HAP-1 (cell line): ENCODE results near the gene PSEN1.

Source experiments
- DNase-seq, 2 experiments: peaks; one replicate each; pipeline ENCODE4 v3.0.0-alpha.2; 2016 to 2020; ENCODE audit warnings: low spot score in 2 of 2
- H3K27me3 ChIP-seq: fragments of 250-450 bp; sonication (Bioruptor Pico); 2 replicates; pipeline ENCODE4 v1.5.1; 2020; ENCODE audit warnings: low read depth, mild to moderate bottlenecking, moderate library complexity
- H3K36me3 ChIP-seq: fragments of 250-450 bp; sonication (Bioruptor Pico); replicated peaks from 2 replicates; pipeline ENCODE4 v1.5.1; 2020; ENCODE audit warnings: mild to moderate bottlenecking
- H3K4me1 ChIP-seq: fragments of 250-450 bp; sonication (Bioruptor Pico); 2 replicates; pipeline ENCODE4 v1.5.1; 2020; ENCODE audit warnings: mild to moderate bottlenecking
- H3K4me3 ChIP-seq: fragments of 250-450 bp; sonication (Bioruptor Pico); 2 replicates; pipeline ENCODE4 v1.5.1; 2020; ENCODE audit warnings: mild to moderate bottlenecking, moderate library complexity
- H3K9me3 ChIP-seq: fragments of 250-450 bp; sonication (Bioruptor Pico); 2 replicates; pipeline ENCODE4 v1.5.1; 2020; ENCODE audit warnings: mild to moderate bottlenecking, moderate library complexity
- in situ Hi-C: fragments of 300-500 bp; cut with MboI; formaldehyde crosslinking; loops from 3 replicates; pipeline ENCODE4 v1.14.3; 2020; ENCODE audit warnings: low sequenced_read_pairs, inconsistent platforms, mixed read lengths

PSEN1 gene

DNA sequence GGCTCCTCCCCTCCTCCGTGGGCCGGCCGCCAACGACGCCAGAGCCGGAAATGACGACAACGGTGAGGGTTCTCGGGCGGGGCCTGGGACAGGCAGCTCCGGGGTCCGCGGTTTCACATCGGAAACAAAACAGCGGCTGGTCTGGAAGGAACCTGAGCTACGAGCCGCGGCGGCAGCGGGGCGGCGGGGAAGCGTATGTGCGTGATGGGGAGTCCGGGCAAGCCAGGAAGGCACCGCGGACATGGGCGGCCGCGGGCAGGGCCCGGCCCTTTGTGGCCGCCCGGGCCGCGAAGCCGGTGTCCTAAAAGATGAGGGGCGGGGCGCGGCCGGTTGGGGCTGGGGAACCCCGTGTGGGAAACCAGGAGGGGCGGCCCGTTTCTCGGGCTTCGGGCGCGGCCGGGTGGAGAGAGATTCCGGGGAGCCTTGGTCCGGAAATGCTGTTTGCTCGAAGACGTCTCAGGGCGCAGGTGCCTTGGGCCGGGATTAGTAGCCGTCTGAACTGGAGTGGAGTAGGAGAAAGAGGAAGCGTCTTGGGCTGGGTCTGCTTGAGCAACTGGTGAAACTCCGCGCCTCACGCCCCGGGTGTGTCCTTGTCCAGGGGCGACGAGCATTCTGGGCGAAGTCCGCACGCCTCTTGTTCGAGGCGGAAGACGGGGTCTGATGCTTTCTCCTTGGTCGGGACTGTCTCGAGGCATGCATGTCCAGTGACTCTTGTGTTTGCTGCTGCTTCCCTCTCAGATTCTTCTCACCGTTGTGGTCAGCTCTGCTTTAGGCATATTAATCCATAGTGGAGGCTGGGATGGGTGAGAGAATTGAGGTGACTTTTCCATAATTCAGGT, at the start of gene PSEN1:
Gene PSEN1 (plus strand): TSS at position 121 of the 839 bp plus-strand sequence. CDS start 11,513 bp downstream, outside the sequence.
- H3K9me3 ChIP-seq: no peaks in the 10 kb centered on the region
- H3K4me1 ChIP-seq: peaks cover 14% of the 10 kb centered on the region
- peak; percentile 89 to 98 for DNase-seq
- peak within 1 kb of the TSS; percentile 71 for H3K4me3 ChIP-seq
- H3K27me3 ChIP-seq: no peaks in the 10 kb centered on the region
- in situ Hi-C loops: no loop called here
- H3K36me3 ChIP-seq: no peaks in the 10 kb centered on the region

DNA sequence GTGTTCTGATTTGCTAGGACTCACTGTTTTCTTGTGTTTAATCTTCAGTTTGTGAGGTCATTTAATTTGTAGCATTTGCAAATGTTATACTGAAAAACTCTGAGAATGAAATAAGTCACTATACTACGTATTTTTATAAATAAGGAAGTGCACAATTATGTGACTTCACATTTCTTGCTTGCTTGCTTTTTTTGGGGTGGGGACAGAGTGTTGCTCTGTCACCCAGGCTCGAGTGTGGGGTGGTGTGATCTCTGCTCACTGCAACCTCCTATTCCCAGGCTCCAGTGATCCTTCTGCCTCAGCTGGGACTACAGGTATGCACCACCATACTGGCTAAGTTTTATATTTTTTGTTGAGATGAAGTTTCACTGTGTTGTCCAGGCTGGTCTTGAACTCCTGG, 45.3 kb upstream of the PSEN1 start:
- Histone ChIP-seq H3K4me1 (no peaks in the 10 kb centered on the region), H3K27me3 (no peaks in the 10 kb centered on the region), H3K9me3 (no peaks in the 10 kb centered on the region), H3K4me3 (no peak overlapping the region), H3K36me3 (peaks cover 75% of the 10 kb centered on the region)
- in situ Hi-C loops: no loop called here
- DNase-seq: no peak

DNA sequence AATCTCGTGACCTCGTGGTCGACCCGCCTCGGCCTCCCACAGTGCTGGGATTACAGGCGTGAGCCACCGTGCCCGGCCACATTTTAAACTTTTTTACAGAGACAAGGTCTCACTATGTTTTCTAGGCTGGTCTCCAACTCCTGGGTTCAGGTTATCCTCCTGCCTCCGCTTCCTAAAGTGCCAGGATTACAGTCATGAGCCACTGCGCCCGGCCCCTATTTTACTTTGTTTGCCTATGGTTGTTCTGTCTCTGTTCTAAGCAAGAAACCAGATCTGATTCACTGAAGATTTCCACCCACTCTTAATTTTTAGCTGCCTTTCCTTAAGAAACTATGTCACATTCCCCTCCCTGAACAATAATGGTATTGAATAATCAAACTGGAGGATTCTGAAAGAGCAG, 38.9 kb upstream of the PSEN1 start:
- H3K4me1 ChIP-seq: no peaks in the 10 kb centered on the region
- H3K36me3 ChIP-seq: peaks cover 75% of the 10 kb centered on the region
- no peaks in the 10 kb centered on the region for H3K27me3 ChIP-seq
- in situ Hi-C loops: no loop called here
- no peak for DNase-seq
- no peaks in the 10 kb centered on the region for H3K9me3 ChIP-seq
- no peak overlapping the region for H3K4me3 ChIP-seq

DNA sequence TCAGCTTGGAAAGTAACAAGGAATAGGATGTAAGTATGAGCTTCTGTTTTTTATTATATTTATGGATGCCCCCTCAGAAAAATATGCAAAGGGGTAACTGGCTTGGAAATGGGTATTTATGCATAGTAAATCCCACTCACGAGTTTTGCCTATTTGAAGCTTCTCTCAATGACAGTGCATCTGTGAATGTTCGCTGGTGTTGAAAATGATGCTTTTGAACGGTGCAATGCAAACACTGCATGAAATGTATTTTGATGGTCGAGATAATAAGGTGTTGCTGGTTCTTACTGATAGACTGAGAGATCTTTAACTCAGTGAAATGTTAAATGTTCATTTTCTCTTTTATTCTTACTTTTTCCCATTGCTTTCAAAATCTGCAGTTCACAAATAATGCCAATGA, 36.0 kb upstream of the PSEN1 start:
- in situ Hi-C loops: loop anchor here (25.0 kb wide), 1 partner anchor 812 kb away; no protein-coding TSS in a partner anchor
- H3K27me3 ChIP-seq: no peaks in the 10 kb centered on the region
- H3K36me3 ChIP-seq: peaks cover 78% of the 10 kb centered on the region
- H3K4me1 ChIP-seq: no peaks in the 10 kb centered on the region
- no peak overlapping the region for H3K4me3 ChIP-seq
- no peak for DNase-seq
- no peaks in the 10 kb centered on the region for H3K9me3 ChIP-seq

DNA sequence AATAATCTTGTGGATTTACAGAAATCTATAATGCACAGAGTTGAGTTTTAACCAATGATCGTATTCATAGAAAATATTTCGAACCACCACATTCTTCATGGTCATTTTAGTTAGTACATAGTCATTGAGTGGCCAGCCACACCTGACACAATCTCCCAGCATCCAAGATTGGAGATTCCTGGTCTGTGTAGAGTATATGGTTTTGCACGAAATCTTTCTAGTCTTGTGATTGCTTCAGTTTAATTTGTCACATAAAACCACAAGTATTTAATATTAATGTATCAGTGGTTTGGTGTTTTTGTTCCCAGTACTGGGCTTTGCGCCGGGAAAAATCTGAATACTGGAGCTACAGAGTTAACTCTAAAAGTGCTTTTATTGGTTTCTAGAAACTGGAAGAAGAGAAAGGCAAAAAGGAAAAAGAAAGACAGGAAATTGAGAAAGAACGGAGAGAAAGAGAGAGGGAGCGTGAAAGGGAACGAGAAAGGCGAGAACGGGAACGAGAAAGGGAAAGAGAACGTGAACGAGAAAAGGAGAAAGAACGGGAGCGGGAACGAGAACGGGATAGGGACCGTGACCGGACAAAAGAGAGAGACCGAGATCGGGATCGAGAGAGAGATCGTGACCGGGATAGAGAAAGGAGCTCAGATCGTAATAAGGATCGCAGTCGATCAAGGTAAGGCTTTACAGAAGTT, 33.4 kb upstream of the PSEN1 start:
- in situ Hi-C loops: loop anchor here (25.0 kb wide), 1 partner anchor 809 kb away; no protein-coding TSS in a partner anchor
- no peak for DNase-seq
- no peak overlapping the region for H3K4me3 ChIP-seq
- H3K27me3 ChIP-seq: no peaks in the 10 kb centered on the region
- H3K36me3 ChIP-seq: peaks cover 88% of the 10 kb centered on the region
- no peaks in the 10 kb centered on the region for H3K4me1 ChIP-seq
- H3K9me3 ChIP-seq: no peaks in the 10 kb centered on the region

DNA sequence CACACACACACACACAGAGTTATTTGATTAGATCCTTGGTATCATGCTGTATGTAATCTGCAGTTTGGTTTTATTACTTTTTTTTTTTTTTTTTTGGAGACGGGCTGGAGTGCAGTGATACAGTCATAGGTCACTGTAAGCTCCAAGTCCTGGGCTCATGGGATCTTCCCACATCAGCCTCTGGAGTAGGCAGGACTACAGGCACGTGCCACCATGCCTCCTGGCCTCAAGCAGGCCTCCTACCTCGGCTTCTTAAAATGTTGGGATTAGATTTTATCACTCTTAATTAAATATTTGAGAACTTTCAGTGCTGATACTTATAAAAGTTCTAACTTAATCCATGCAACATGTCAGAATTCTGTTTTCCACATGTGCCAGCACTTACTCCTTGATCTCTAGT, 31.3 kb upstream of the PSEN1 start:
- H3K36me3 ChIP-seq: peaks cover 90% of the 10 kb centered on the region
- no peak for DNase-seq
- H3K27me3 ChIP-seq: no peaks in the 10 kb centered on the region
- H3K9me3 ChIP-seq: no peaks in the 10 kb centered on the region
- in situ Hi-C loops: loop anchor here (25.0 kb wide), 1 partner anchor 807 kb away; no protein-coding TSS in a partner anchor
- no peak overlapping the region for H3K4me3 ChIP-seq
- no peaks in the 10 kb centered on the region for H3K4me1 ChIP-seq

DNA sequence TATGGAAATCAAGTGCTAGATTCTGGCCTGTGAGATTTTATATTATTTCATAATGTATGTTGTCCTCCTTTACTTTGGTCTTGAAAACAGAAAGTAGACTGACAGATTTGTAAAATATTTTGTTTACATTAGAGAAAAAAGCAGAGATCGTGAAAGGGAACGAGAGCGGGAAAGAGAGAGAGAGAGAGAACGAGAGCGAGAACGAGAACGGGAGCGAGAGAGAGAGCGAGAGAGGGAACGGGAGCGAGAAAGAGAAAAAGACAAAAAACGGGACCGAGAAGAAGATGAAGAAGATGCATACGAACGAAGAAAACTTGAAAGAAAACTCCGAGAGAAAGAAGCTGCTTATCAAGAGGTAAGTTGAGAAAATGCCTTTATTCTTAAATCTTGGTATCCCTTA, 30.6 kb upstream of the PSEN1 start:
- H3K36me3 ChIP-seq: peaks cover 88% of the 10 kb centered on the region
- in situ Hi-C loops: loop anchor here (25.0 kb wide), 1 partner anchor 807 kb away; no protein-coding TSS in a partner anchor
- H3K27me3 ChIP-seq: no peaks in the 10 kb centered on the region
- H3K4me3 ChIP-seq: no peak overlapping the region
- no peaks in the 10 kb centered on the region for H3K9me3 ChIP-seq
- DNase-seq: no peak
- no peaks in the 10 kb centered on the region for H3K4me1 ChIP-seq

DNA sequence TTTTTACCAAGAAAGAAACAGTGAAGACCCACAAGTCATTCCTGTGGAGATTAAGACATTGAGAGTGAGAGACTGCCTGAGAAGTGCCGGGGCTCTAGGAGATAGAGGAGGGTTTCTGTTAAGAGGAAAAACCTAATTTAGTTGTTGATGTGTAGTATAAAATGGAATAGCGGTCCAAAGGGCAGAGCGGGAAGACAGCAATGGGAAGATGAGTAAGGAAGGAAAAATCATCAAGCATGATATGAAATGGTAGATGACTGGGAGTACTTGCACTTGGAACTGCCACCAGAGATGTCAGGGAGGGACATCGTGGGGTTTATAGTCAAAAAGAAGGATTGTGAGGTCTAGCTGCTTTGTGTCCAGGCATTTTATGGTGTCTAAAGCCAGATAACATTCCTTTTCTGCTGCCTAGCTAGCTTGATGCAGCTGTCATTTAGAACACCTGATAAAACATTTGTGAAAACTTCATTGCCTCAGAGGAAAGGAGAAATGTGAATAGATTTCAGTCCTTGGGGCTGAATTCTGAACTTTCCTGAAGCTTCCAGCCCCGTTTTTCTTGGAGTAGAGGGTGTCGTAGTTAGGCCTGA, 20.1 kb upstream of the PSEN1 start:
- in situ Hi-C loops: loop anchor here (25.0 kb wide), 1 partner anchor 796 kb away; no protein-coding TSS in a partner anchor
- DNase-seq: no peak
- Histone ChIP-seq H3K9me3 (no peaks in the 10 kb centered on the region), H3K4me1 (no peaks in the 10 kb centered on the region), H3K27me3 (no peaks in the 10 kb centered on the region), H3K4me3 (no peak overlapping the region), H3K36me3 (peaks cover 96% of the 10 kb centered on the region)

DNA sequence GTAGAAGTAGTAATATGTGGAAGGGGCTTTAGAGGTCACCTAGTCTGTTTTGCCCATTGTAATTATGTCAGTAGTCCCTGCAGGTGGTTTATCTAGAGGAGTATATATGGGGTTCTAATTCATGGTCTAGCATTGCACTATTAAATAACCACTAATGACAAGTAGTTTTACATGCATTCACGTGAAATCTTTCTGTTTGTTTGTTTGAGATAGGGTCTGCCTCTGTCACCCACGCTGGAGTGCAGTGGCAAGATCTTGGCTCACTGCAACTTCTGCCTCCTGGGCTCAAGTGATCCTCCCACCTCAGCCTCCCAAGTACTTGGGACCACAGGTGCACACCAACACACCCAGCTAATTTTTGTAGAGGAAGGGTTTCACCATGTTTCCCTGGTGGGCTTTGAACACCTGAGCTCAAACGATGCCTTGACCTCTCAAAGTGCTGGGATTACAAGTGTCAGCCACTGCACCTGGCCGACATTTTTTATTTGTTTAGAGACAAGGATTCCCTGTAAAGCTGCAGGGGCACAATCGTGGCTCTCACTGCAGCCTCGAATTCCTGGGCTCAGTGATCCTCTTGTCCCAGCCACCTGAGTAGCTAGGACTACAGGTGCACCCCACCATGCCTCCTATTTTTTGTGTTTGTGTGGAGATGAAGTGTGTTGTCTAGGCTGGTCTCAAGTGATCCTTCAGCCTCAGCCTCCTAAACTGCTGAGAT, 12.0 kb upstream of the PSEN1 start:
- H3K4me3 ChIP-seq: no peak overlapping the region
- no peak for DNase-seq
- no peaks in the 10 kb centered on the region for H3K27me3 ChIP-seq
- peaks cover 15% of the 10 kb centered on the region for H3K4me1 ChIP-seq
- H3K9me3 ChIP-seq: no peaks in the 10 kb centered on the region
- peaks cover 43% of the 10 kb centered on the region for H3K36me3 ChIP-seq
- in situ Hi-C loops: loop anchor here (25.0 kb wide), 1 partner anchor 788 kb away; no protein-coding TSS in a partner anchor

DNA sequence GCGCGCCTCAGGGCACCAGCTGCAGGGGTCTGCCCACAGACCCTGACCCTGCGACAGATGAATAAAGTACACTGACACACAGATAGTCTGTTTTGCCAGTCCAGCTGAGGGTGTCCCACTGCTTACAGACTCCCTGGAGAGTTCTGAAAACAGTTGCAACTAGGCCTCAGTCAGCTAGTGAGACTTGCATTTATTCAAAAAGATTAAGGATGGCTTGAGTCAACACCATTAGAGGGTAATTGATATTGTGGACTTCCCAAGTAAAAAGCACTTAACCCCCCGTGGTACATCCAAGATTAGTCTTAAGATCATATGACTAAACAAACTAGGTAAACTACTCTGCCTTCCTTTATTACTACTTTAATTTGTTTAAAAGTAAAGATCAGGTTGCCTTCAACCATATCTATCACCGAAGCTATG, 11.1 kb upstream of the PSEN1 start:
- Histone ChIP-seq H3K36me3 (peaks cover 35% of the 10 kb centered on the region), H3K4me3 (no peak overlapping the region), H3K27me3 (no peaks in the 10 kb centered on the region), H3K9me3 (no peaks in the 10 kb centered on the region), H3K4me1 (peaks cover 15% of the 10 kb centered on the region)
- in situ Hi-C loops: no loop called here
- no peak for DNase-seq

DNA sequence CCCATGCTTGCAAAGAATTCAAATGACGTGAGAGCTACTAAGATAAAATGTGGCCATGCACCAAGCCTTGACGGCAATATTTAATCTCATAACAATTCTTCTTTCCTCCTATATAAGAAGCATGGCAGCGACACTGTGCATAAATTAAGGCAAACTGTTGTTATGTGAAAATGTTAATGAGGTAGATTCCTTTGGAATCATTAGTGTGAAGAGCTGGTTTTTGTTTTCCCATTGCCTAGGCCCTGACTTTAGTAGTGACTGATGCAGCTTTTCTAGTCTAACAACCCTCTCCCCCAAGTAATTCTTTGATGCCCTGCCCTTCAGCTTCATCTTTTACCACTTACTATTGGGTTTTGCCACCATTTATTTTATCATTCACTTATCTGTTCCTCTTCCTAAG, 10.6 kb upstream of the PSEN1 start:
- in situ Hi-C loops: no loop called here
- peaks cover 15% of the 10 kb centered on the region for H3K4me1 ChIP-seq
- H3K4me3 ChIP-seq: no peak overlapping the region
- no peaks in the 10 kb centered on the region for H3K27me3 ChIP-seq
- DNase-seq: peak in 1 of 2 experiments; percentile 23
- H3K36me3 ChIP-seq: peaks cover 29% of the 10 kb centered on the region
- no peaks in the 10 kb centered on the region for H3K9me3 ChIP-seq

DNA sequence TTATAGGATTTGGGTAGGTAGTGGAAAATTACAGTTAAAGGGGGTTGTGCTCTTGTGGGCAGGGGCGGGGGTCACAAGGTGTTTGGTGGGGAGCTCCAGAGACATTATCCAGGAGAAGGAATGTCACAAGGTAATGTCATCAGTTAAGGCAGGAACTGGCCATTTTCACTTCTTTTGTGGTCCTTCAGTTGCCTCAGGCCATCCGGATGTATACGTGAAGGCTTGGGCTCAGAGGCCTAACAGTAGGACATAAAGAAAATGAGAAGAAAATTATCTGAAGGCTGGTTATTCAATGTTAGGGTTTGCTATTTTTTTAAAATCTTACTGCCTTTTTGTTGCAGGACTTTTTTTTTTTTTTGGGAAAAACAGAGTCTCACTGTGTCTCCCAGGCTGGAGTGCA, 2.5 kb upstream of the PSEN1 start:
- Histone ChIP-seq H3K4me1 (peaks cover 7% of the 10 kb centered on the region), H3K4me3 (no peak overlapping the region), H3K36me3 (no peaks in the 10 kb centered on the region), H3K9me3 (no peaks in the 10 kb centered on the region), H3K27me3 (no peaks in the 10 kb centered on the region)
- in situ Hi-C loops: no loop called here
- no peak for DNase-seq

DNA sequence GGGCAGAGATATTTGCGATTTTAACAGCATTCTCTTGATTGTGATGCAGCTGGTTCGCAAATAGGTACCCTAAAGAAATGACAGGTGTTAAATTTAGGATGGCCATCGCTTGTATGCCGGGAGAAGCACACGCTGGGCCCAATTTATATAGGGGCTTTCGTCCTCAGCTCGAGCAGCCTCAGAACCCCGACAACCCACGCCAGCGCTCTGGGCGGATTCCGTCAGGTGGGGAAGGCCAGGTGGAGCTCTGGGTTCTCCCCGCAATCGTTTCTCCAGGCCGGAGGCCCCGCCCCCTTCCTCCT, 271 bp upstream of the PSEN1 start:
- Histone ChIP-seq H3K9me3 (no peaks in the 10 kb centered on the region), H3K27me3 (no peaks in the 10 kb centered on the region), H3K4me1 (peaks cover 14% of the 10 kb centered on the region), H3K4me3 (peak overlapping the region; percentile 71), H3K36me3 (no peaks in the 10 kb centered on the region)
- in situ Hi-C loops: no loop called here
- no peak for DNase-seq
